PC-3 (cell line): ENCODE data around the gene TNRC6C.

Source experiments
- EZH2 ChIP-seq: fragments of 300-600 bp; sonication (generic); IDR thresholded peaks from one replicate; pipeline ENCODE4 v1.6.1; 2017; ENCODE audit warnings: antibody characterized with exemption, mild to moderate bottlenecking, low read length; ENCODE audit not compliant: unreplicated experiment
- EZH2phosphoT487 ChIP-seq: fragments of 300-600 bp; sonication (generic); IDR thresholded peaks from 2 replicates; pipeline ENCODE4 v1.6.1; 2018; ENCODE audit warnings: mild to moderate bottlenecking, antibody characterized with exemption, low read length, borderline replicate concordance
- TF ChIP-seq, protein P1 (sequence below): fragments of 300-600 bp; sonication (generic); conservative IDR thresholded peaks from 2 replicates; pipeline ENCODE4 v1.5.1; 2017; ENCODE audit warnings: antibody characterized with exemption, low read depth, mild to moderate bottlenecking, low read length

GRCh38 chr17:78038748-78039288 lies 80.3 kb downstream of the TNRC6C start:
- TF ChIP-seq, protein P1, sequence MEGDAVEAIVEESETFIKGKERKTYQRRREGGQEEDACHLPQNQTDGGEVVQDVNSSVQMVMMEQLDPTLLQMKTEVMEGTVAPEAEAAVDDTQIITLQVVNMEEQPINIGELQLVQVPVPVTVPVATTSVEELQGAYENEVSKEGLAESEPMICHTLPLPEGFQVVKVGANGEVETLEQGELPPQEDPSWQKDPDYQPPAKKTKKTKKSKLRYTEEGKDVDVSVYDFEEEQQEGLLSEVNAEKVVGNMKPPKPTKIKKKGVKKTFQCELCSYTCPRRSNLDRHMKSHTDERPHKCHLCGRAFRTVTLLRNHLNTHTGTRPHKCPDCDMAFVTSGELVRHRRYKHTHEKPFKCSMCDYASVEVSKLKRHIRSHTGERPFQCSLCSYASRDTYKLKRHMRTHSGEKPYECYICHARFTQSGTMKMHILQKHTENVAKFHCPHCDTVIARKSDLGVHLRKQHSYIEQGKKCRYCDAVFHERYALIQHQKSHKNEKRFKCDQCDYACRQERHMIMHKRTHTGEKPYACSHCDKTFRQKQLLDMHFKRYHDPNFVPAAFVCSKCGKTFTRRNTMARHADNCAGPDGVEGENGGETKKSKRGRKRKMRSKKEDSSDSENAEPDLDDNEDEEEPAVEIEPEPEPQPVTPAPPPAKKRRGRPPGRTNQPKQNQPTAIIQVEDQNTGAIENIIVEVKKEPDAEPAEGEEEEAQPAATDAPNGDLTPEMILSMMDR: no peak
- TF ChIP-seq EZH2phosphoT487: no peak
- TF ChIP-seq EZH2: no peak
